OCI-LY1 (cell line): Measurements from ENCODE around the gene ATAT1.
A peak's percentile ranks its signal among the peaks of the same experiment; 100 is the strongest.

Experiments used
- H2AFZ ChIP-seq: fragments of 200-600 bp; sonication (generic), shearing (Covaris generic); 2 replicates; pipeline ENCODE4 v1.6.0; 2014; ENCODE audit warnings: antibody characterized with exemption, mild to moderate bottlenecking, low read length
- H3F3A ChIP-seq: fragments of 200-600 bp; sonication (generic), shearing (Covaris generic); 2 replicates; pipeline ENCODE4 v1.6.0; 2014; ENCODE audit warnings: mild to moderate bottlenecking, antibody characterized with exemption, low read length, moderate library complexity; ENCODE audit not compliant: insufficient read depth
- H3K27ac ChIP-seq: fragments of 200-600 bp; sonication (generic); 2 replicates; pipeline ENCODE4 v1.5.1; 2014; ENCODE audit warnings: low read length, mixed run types, mild to moderate bottlenecking, low read depth; ENCODE audit not compliant: poor library complexity, severe bottlenecking
- H3K27me3 ChIP-seq: fragments of 200-600 bp; sonication (generic); 2 replicates; pipeline ENCODE4 v1.6.0; 2014; ENCODE audit warnings: antibody characterized with exemption, mild to moderate bottlenecking, low read length, moderate library complexity; ENCODE audit not compliant: insufficient read depth
- H3K36me3 ChIP-seq: fragments of 200-600 bp; sonication (generic); 2 replicates; pipeline ENCODE4 v1.6.1; 2014; ENCODE audit warnings: mild to moderate bottlenecking, antibody characterized with exemption, low read length, moderate library complexity, mixed read lengths; ENCODE audit not compliant: insufficient read depth
- H3K4me1 ChIP-seq: fragments of 200-600 bp; sonication (generic); 2 replicates; pipeline ENCODE4 v1.5.1; 2014; ENCODE audit warnings: mild to moderate bottlenecking, low read length, moderate library complexity; ENCODE audit not compliant: insufficient read depth, severe bottlenecking
- H3K4me2 ChIP-seq: fragments of 200-600 bp; sonication (generic), shearing (Covaris generic); 2 replicates; pipeline ENCODE4 v1.6.1; 2014; ENCODE audit warnings: low read length
- H3K4me3 ChIP-seq: fragments of 200-600 bp; sonication (generic); 2 replicates; pipeline ENCODE4 v1.5.1; 2014; ENCODE audit warnings: low read length, low read depth, mild to moderate bottlenecking, mixed read lengths; ENCODE audit not compliant: poor library complexity, severe bottlenecking
- H3K79me2 ChIP-seq: fragments of 200-600 bp; shearing (Covaris generic); 2 replicates; pipeline ENCODE4 v1.6.1; 2016; ENCODE audit warnings: mixed run types, low read length, mixed read lengths; ENCODE audit not compliant: insufficient read depth
- H3K9ac ChIP-seq: fragments of 200-600 bp; sonication (generic), shearing (Covaris generic); 2 replicates; pipeline ENCODE4 v1.6.1; 2014; ENCODE audit warnings: mild to moderate bottlenecking, low read length, mixed read lengths
- H3K9me2 ChIP-seq: fragments of 200-600 bp; sonication (generic), shearing (Covaris generic); 2 replicates; pipeline ENCODE4 v1.6.1; 2014; ENCODE audit warnings: low read depth, mild to moderate bottlenecking, low read length, mixed read lengths
- H3K9me3 ChIP-seq: fragments of 200-600 bp; shearing (Covaris generic); 2 replicates; pipeline ENCODE4 v1.6.1; 2014; ENCODE audit warnings: low read length, mixed read lengths
- H4K20me1 ChIP-seq: fragments of 200-600 bp; sonication (generic), shearing (Covaris generic); 2 replicates; pipeline ENCODE4 v1.6.0; 2016; ENCODE audit warnings: mild to moderate bottlenecking, low read length; ENCODE audit not compliant: insufficient read depth
- EZH2 ChIP-seq: fragments of 200-600 bp; sonication (generic), shearing (Covaris generic); IDR thresholded peaks from 2 replicates; pipeline ENCODE4 v1.8.0; 2017; ENCODE audit warnings: borderline replicate concordance, mixed run types, mild to moderate bottlenecking, antibody characterized with exemption, low read length, moderate library complexity, mixed read lengths
- TF ChIP-seq, protein P1 (sequence below): fragments of 200-600 bp; sonication (generic), shearing (Covaris generic); IDR thresholded peaks from 2 replicates; pipeline ENCODE4 v1.5.1; 2017; ENCODE audit warnings: mild to moderate bottlenecking, antibody characterized with exemption, low read length, moderate library complexity, mixed read lengths

ATAT1 gene

DNA sequence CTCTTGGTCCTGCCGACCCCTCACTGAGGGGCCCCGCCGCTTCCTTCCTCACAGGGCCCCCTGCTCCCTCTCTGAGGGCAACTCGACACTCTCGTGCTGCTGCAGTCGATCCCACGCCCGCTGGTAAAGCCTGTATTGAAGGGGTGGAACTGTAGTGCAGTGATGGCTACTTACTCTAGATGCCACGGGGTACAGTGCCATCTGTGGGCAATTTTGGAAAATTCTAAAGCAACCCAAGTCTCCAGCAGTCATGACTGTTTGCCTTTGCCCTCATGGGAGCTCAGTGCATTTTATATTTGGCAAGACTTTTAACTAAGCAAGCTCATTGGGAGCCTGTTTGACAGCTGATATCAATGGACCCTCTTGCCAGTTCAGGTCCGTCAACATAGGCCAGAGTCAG lies 13.8 kb downstream of the ATAT1 start:
- Histone ChIP-seq H3K79me2 (no peaks in the 10 kb centered on the region), H3K36me3 (peaks cover 12% of the 10 kb centered on the region; the same call in 1 of the 2 replicates), H3K9me3 (no peaks in the 10 kb centered on the region), H3F3A (no peaks in the 10 kb centered on the region), H3K4me1 (peaks cover under 1% of the 10 kb centered on the region), H3K4me3 (no peak overlapping the region), H4K20me1 (no peaks in the 10 kb centered on the region), H3K9ac (no peak overlapping the region), H2AFZ (no peak overlapping the region), H3K27me3 (no peaks in the 10 kb centered on the region), H3K27ac (no peak overlapping the region), H3K9me2 (no peaks in the 10 kb centered on the region), H3K4me2 (no peak overlapping the region)
- no peak for TF ChIP-seq EZH2
- TF ChIP-seq, protein P1, sequence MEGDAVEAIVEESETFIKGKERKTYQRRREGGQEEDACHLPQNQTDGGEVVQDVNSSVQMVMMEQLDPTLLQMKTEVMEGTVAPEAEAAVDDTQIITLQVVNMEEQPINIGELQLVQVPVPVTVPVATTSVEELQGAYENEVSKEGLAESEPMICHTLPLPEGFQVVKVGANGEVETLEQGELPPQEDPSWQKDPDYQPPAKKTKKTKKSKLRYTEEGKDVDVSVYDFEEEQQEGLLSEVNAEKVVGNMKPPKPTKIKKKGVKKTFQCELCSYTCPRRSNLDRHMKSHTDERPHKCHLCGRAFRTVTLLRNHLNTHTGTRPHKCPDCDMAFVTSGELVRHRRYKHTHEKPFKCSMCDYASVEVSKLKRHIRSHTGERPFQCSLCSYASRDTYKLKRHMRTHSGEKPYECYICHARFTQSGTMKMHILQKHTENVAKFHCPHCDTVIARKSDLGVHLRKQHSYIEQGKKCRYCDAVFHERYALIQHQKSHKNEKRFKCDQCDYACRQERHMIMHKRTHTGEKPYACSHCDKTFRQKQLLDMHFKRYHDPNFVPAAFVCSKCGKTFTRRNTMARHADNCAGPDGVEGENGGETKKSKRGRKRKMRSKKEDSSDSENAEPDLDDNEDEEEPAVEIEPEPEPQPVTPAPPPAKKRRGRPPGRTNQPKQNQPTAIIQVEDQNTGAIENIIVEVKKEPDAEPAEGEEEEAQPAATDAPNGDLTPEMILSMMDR = peak; percentile 17; the same call in 1 of the 2 replicates

DNA sequence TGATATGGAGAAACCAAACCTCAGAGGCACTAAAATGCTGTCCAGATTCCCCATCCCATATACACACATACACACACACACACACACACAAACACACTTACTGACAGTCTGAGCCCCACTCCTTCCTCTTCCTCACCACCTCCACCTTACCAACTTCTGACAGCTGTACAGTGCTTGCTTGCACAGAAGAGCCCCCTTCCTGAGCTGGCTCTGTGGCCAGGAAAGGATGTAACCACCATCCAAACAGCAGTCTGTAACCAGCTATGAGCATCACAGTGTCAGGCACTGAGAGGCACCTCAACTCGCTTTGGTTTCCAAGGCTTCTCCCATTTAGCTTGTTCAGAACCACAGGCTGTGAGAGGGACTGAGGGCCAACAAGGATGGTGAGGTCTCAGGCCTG lies 14.4 kb downstream of the ATAT1 start:
- no peak overlapping the region for H3K9ac ChIP-seq
- no peaks in the 10 kb centered on the region for H3K9me3 ChIP-seq
- no peaks in the 10 kb centered on the region for H4K20me1 ChIP-seq
- no peak overlapping the region for H3K27ac ChIP-seq
- no peaks in the 10 kb centered on the region for H3K9me2 ChIP-seq
- no peaks in the 10 kb centered on the region for H3K79me2 ChIP-seq
- H3K4me3 ChIP-seq = no peak overlapping the region
- H3K27me3 ChIP-seq = no peaks in the 10 kb centered on the region
- H3K4me1 ChIP-seq = peaks cover 6% of the 10 kb centered on the region
- H3K4me2 ChIP-seq = no peak overlapping the region
- TF ChIP-seq, protein P1 = no peak
- no peak for TF ChIP-seq EZH2
- H3K36me3 ChIP-seq = peaks cover 12% of the 10 kb centered on the region; the same call in 1 of the 2 replicates
- H2AFZ ChIP-seq = no peak overlapping the region
- no peaks in the 10 kb centered on the region for H3F3A ChIP-seq

DNA sequence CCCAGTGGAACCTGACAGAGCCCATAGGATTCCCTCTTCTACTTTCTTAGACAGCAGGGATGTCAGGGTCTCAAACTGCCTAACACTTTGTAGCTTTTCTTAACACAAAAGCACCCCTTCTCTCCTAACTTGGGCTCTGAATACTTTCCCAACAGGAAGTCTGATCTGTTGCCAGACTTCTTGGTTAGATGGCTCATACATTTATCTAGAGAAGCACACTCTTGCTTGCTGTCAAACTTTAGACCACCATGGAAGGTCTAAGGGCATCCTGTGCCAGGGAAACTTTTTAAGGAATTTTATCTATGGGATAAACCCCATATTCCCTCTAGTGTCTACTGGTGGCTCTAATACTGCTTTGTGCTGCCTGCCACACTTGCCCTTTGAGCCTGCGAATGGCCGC lies 17.0 kb downstream of the ATAT1 start:
- Histone ChIP-seq H3K4me2 (no peak overlapping the region), H4K20me1 (no peaks in the 10 kb centered on the region), H3K79me2 (peaks cover 7% of the 10 kb centered on the region; the same call in 1 of the 2 replicates), H3K4me3 (no peak overlapping the region), H3K9me3 (no peaks in the 10 kb centered on the region), H3K27me3 (no peaks in the 10 kb centered on the region), H2AFZ (no peak overlapping the region), H3K36me3 (peaks cover 12% of the 10 kb centered on the region; the same call in 1 of the 2 replicates), H3F3A (no peaks in the 10 kb centered on the region), H3K4me1 (peaks cover 18% of the 10 kb centered on the region), H3K27ac (no peak overlapping the region), H3K9me2 (no peaks in the 10 kb centered on the region), H3K9ac (no peak overlapping the region)
- no peak for TF ChIP-seq EZH2
- TF ChIP-seq, protein P1 = no peak
